Pancreas (tissue), 10 donors: ENCODE data around the gene BAIAP3. TPM values are rescaled to one million over a fixed set of nuclear protein-coding genes. Genes with fewer than 3 reads are reported as not detected.

ENCODE experiments used
- ATAC-seq, 4 donors: fragments of 200-7000 bp; cut with Tn5 transposase; one replicate each; pipeline versions ENCODE4 v1.8.0 to v1.9.1; 2020; ENCODE audit warnings: mild to moderate bottlenecking in 4 of 4, moderate library complexity in 4 of 4
- DNase-seq, 6 donors: peaks; one replicate each; pipeline ENCODE4 v3.0.0-alpha.2; 2020
- FAIRE-seq: peaks from 2 replicates; lab custom pipeline; 2012; peaks lifted over from hg19 to GRCh38; lab: Jason Lieb, UNC
- H3K27ac ChIP-seq, 4 donors: fragments of 200-600 bp; sonication (generic); 1 replicate in 3 of 4; 2 replicates in 1 of 4; pipeline versions ENCODE4 v1.5.0 to v1.8.0; 2020
- H3K27me3 ChIP-seq, 4 donors: fragments of 200-600 bp; one replicate each; pipeline ENCODE4 v1.8.0; 2021
- H3K36me3 ChIP-seq, 3 donors: fragments of 200-600 bp; sonication (generic) in 1 of 3; one replicate each; pipeline versions ENCODE4 v1.5.0 to v1.8.0; 2020 to 2021
- H3K4me1 ChIP-seq, 3 donors: fragments of 200-600 bp; one replicate each; pipeline ENCODE4 v1.8.0; 2021
- H3K4me3 ChIP-seq, 4 donors: fragments of 200-600 bp; sonication (generic) in 2 of 4; one replicate each; pipeline versions ENCODE4 v1.5.0 to v1.8.0; 2020 to 2021
- H3K9me3 ChIP-seq, 4 donors: fragments of 200-600 bp; one replicate each; pipeline ENCODE4 v1.8.0; 2021
- WGBS, 2 donors: extraction: QIAGEN DNeasy Blood & Tissue Kit; methylation state at CpG; one replicate each; pipeline ENCODE4 v1.1.7; 2013; 5-methylcytosine and 5-hydroxymethylcytosine counted together
- intact Hi-C, 3 donors: fragments of 100-400 bp; cut with DNase I; formaldehyde crosslinking; loops; one replicate each; pipeline versions ENCODE4 v1.11.1 to v1.14.2; 2022
- polyA plus RNA-seq, 2 donors: library from polyadenylated mRNA; stranded (reverse); fragments of 200-250 nt; gene quantifications; one replicate each; pipeline ENCODE4 v1.2.3, GENCODE V29; 2013
- total RNA-seq, 6 donors: library from RNA; stranded (reverse); fragmentation: NEBNext Ultra II Directional in 4 of 6; extraction: Animal tissue kit (Norgen Biotek cat#: 25700) in 4 of 6; gene quantifications; one replicate each; pipeline versions ENCODE4 v1.2.1 to v1.2.4, GENCODE V29; 2021 to 2023
- TF ChIP-seq, protein P1 (sequence below), 4 donors: fragments of 200-600 bp; sonication (generic) in 3 of 4; IDR thresholded peaks; one replicate each; pipeline versions ENCODE4 v1.5.0 to v1.8.0; 2021; ENCODE audit warnings: antibody characterized with exemption in 4 of 4
- donor health status: healthy with polysubstance abuse.
- donor health status: DM: no; HTN: no; CAD: no; lungs with moderate emphysema.
- donor health status: DM: no; HTN: no; CAD: no.
- donor health status: control.
- donor health status: control.
- donor health status: Bipolar disorder and iron deficiency.
- donor health status: DM: yes; HTN: yes; CAD: no.
- donor health status: DM: no; HTN: no; CAD: no.
- donor health status: DM: no; HTN: no; CAD: no.
- donor health status: DM: yes; HTN: yes; CAD: no.

Gene BAIAP3
- total and polyA plus RNA-seq, 8 donors = 2.1 to 110 (median 12.6) TPM

DNA sequence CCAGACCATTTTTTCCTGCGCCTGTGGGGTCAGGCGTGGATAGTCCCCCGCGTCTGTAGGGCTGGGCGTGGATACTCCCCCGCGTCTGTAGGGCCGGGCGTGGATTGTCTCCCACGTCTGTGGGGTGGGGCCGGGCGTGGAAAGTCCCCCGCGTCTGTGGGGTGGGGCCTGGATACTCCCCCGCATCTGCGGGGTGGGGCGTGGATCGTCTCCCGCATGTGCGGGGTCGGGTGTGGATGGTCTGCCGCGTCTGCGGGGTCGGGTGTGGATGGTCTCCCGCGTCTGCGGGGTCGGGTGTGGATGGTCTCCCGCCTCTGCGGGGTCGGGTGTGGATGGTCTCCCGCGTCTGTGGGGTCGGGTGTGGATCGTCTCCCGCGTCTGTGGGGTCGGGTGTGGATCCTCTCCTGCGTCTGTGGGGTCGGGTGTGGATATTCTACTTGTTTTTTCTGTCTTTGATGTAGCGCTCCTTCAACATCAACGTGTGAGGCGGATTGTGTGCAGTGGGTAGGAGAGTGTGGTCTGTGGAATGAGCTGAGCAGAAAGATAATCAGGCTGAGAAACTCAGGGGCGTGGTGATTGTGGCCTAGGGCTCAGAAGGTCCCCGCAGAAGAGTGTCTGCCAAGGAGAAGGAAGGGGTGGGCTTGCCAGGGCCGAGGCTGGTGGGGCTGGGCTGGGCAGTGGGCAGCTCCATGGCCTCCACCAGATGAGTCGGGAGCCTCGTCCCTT is 21.5 kb downstream of the BAIAP3 start:
- H3K4me1 ChIP-seq = peaks cover 10 to 21% (median 13%) of the 10 kb centered on the region in 3 donors
- no peaks in the 10 kb centered on the region for H3K9me3 ChIP-seq
- H3K27ac ChIP-seq = no peak overlapping the region
- no peak for FAIRE-seq
- peak in 2 of 6 donors; percentile 30 to 65 for DNase-seq
- ATAC-seq = no peak
- H3K36me3 ChIP-seq = peaks cover 0 to 2% (median 0%) of the 10 kb centered on the region in 3 donors
- 80 to 88% methylated on average over 49 of the region's 49 CpGs for WGBS, 2 donors
- H3K27me3 ChIP-seq = no peaks in the 10 kb centered on the region
- H3K4me3 ChIP-seq = no peak overlapping the region
- TF ChIP-seq, protein P1, sequence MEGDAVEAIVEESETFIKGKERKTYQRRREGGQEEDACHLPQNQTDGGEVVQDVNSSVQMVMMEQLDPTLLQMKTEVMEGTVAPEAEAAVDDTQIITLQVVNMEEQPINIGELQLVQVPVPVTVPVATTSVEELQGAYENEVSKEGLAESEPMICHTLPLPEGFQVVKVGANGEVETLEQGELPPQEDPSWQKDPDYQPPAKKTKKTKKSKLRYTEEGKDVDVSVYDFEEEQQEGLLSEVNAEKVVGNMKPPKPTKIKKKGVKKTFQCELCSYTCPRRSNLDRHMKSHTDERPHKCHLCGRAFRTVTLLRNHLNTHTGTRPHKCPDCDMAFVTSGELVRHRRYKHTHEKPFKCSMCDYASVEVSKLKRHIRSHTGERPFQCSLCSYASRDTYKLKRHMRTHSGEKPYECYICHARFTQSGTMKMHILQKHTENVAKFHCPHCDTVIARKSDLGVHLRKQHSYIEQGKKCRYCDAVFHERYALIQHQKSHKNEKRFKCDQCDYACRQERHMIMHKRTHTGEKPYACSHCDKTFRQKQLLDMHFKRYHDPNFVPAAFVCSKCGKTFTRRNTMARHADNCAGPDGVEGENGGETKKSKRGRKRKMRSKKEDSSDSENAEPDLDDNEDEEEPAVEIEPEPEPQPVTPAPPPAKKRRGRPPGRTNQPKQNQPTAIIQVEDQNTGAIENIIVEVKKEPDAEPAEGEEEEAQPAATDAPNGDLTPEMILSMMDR (IDR thresholded peaks at IDR 0.05) = no peak
- intact Hi-C loops = no loop called here

DNA sequence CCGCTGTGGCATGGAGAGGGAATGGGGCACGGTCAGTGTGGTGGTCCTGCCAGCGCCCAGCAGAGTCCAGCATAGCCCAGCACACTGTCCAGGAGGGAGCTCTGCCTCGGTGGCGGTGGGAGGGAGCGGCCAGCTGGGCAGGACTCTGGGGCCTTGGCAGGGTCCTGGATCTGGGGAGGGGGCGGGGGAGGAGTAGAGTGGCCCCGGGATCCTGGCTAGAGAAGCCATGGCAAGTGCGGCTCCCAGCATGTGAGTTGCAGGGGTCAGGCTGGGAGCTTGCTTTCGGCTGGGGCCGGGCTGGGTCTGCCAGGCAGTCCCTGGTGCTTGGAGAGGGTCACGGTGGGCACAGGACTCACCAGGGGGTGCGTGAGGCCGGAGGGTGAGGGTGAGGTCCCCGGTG is 22.1 kb downstream of the BAIAP3 start:
- peak in 2 of 6 donors; percentile 27 to 70 for DNase-seq
- TF ChIP-seq, protein P1 (IDR thresholded peaks at IDR 0.05) = no peak
- ATAC-seq = no peak
- H3K27me3 ChIP-seq = no peaks in the 10 kb centered on the region
- H3K9me3 ChIP-seq = no peaks in the 10 kb centered on the region
- no peak overlapping the region for H3K27ac ChIP-seq
- 73 to 79% methylated on average over 11 to 15 of the region's 15 CpGs for WGBS, 2 donors
- peaks cover 9 to 17% (median 12%) of the 10 kb centered on the region in 3 donors for H3K4me1 ChIP-seq
- no peak for FAIRE-seq
- H3K36me3 ChIP-seq = no peaks in the 10 kb centered on the region
- intact Hi-C loops = no loop called here
- no peak overlapping the region for H3K4me3 ChIP-seq

DNA sequence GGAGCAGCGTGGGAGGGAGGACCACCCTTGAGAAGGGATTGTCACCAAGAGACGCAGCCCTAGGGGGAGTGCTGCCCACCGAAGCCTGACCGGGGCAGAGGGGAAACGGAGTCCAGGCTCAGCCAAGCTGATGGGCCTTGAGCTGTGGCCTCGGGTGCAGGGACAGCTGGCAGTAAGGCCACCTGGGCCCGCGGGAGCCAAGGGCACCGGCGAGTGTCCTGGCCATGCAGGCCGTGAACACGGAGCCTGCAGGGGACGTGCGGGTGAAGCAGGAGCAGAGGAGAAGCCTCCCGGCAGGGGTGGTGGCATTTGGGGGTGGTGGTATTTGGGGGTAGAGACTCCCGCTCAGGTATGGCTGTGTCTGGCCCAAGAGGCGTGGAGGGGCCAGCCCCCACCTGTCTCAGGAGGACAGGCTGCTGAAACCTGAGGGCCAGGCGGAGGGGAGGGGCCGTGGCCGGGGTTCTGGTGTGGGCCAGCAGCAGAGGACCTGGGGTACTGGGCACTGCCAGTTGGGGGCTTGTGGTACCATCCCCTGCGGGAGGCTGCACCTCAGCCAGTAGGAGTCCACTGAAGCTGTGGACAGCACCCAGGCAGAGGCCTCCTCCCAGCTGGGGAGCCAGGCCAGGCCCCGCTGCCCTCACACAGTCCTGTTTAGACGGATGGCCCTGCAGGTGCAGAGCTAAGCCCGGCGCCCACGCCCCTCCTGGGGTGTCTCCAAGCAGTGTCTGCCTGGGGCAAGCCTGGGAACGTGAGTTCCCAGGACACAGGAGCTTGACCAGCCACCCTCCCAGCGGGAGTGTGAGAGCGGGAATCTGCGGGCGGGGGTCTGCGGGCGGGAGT is 22.8 kb downstream of the BAIAP3 start:
- intact Hi-C loops = no loop called here
- TF ChIP-seq, protein P1 (IDR thresholded peaks at IDR 0.05) = no peak

DNA sequence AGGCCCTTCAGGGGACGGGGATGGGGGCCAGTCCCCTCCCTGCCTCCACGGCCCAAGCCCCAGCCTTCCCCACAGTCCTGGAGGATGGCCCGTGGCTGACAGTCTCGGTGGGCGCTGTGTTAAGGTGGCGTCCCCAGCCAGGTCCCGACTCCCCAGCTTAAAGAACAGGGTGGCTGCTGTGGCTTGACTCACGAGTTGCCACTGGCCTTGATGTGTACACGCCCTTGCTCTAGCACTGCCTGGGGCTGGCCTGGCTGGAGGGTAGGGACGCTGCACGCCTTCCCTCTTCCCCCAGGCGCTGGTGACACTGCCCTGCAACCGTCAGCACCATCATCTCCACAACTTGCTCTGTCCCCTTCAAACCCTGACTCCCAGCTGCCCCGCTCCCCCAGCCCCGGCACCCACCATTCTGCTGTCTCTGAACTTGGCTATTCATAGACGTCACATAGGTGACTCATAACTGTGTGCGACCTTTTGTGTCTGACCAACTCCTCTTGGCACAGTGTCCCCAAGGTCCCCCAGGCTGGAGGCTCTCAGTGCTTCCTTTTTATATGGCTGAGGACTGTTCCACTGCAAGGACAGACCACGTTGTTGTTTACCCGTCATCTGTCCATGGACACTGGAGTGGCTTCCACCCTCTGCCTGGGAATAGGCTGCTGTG is 24.6 kb downstream of the BAIAP3 start:
- peak in 1 of 6 donors; percentile 8 for DNase-seq

More for the DNA sequence above, 22.8 kb downstream of the BAIAP3 start:
- no peak overlapping the region for H3K4me3 ChIP-seq
- no peaks in the 10 kb centered on the region for H3K36me3 ChIP-seq
- no peaks in the 10 kb centered on the region for H3K9me3 ChIP-seq
- no peaks in the 10 kb centered on the region for H3K27me3 ChIP-seq
- peaks cover 7 to 10% (median 7%) of the 10 kb centered on the region in 3 donors for H3K4me1 ChIP-seq
- FAIRE-seq = no peak
- no peak for ATAC-seq
- DNase-seq = peak in 2 of 6 donors; percentile 34 to 81
- no peak overlapping the region for H3K27ac ChIP-seq
- 52 to 59% methylated on average over 28 to 33 of the region's 33 CpGs for whole genome bisulfite sequencing, 2 donors

More for the DNA sequence above, 24.6 kb downstream of the BAIAP3 start:
- peak in 2 of 4 donors; percentile 16 to 31 for ATAC-seq
- no peak overlapping the region for H3K27ac ChIP-seq
- FAIRE-seq = no peak
- peaks cover 0 to 2% (median 2%) of the 10 kb centered on the region in 3 donors for H3K4me1 ChIP-seq
- no peak overlapping the region for H3K4me3 ChIP-seq
- H3K36me3 ChIP-seq = peaks cover 0 to 5% (median under 1%) of the 10 kb centered on the region in 3 donors
- H3K27me3 ChIP-seq = no peaks in the 10 kb centered on the region
- TF ChIP-seq, protein P1 (IDR thresholded peaks at IDR 0.05) = no peak
- H3K9me3 ChIP-seq = no peaks in the 10 kb centered on the region
- 81 to 82% methylated on average over 19 of the region's 19 CpGs for WGBS, 2 donors
- intact Hi-C loops = no loop called here
